Loucy (cell line): ENCODE data around the gene CPSF4L.

ENCODE experiments used
- H2AFZ ChIP-seq: fragments of 200-600 bp; sonication (generic); 2 replicates; pipeline ENCODE4 v1.6.0; 2016; ENCODE audit warnings: antibody characterized with exemption, mild to moderate bottlenecking, low read length, moderate library complexity
- H3F3A ChIP-seq: fragments of 200-600 bp; 2 replicates; pipeline ENCODE4 v1.6.0; 2016; ENCODE audit warnings: antibody characterized with exemption, low read depth, mild to moderate bottlenecking
- H3K27me3 ChIP-seq: fragments of 200-600 bp; sonication (generic); 2 replicates; pipeline ENCODE4 v1.6.1; 2014; ENCODE audit warnings: low read length, mild to moderate bottlenecking; ENCODE audit not compliant: insufficient read depth, poor library complexity, severe bottlenecking
- H3K36me3 ChIP-seq: fragments of 200-600 bp; sonication (generic); 2 replicates; pipeline ENCODE4 v1.6.1; 2016; ENCODE audit warnings: low read length; ENCODE audit not compliant: insufficient read depth
- H3K4me1 ChIP-seq: fragments of 200-600 bp; sonication (generic); 2 replicates; pipeline ENCODE4 v1.5.1; 2014; ENCODE audit warnings: low read length, mild to moderate bottlenecking; ENCODE audit not compliant: insufficient read depth, poor library complexity, severe bottlenecking
- H3K4me2 ChIP-seq: fragments of 200-600 bp; sonication (generic); 2 replicates; pipeline ENCODE4 v1.6.0; 2014; ENCODE audit warnings: antibody characterized with exemption, low read length, low read depth, mild to moderate bottlenecking; ENCODE audit not compliant: poor library complexity, severe bottlenecking
- H3K4me3 ChIP-seq: fragments of 200-600 bp; sonication (generic); 2 replicates; pipeline ENCODE4 v1.5.1; 2014; ENCODE audit warnings: low read length, mild to moderate bottlenecking, mixed read lengths; ENCODE audit not compliant: poor library complexity, severe bottlenecking
- H3K79me2 ChIP-seq: fragments of 200-600 bp; sonication (generic); 2 replicates; pipeline ENCODE4 v1.6.1; 2014; ENCODE audit warnings: low read length; ENCODE audit not compliant: insufficient read depth
- H3K9ac ChIP-seq: fragments of 200-600 bp; sonication (generic); 2 replicates; pipeline ENCODE4 v1.6.0; 2014; ENCODE audit warnings: mild to moderate bottlenecking, low read depth, low read length, moderate library complexity; ENCODE audit not compliant: poor library complexity, severe bottlenecking
- H3K9me2 ChIP-seq: fragments of 200-600 bp; sonication (generic); replicated peaks from 2 replicates; pipeline ENCODE4 v1.6.1; 2016; ENCODE audit warnings: low read depth, low read length, mixed read lengths
- H3K9me3 ChIP-seq: fragments of 200-600 bp; sonication (generic); 2 replicates; pipeline ENCODE4 v1.6.1; 2014; ENCODE audit warnings: mild to moderate bottlenecking, antibody characterized with exemption, low read length, low read depth; ENCODE audit not compliant: insufficient read depth
- H4K20me1 ChIP-seq: fragments of 200-600 bp; sonication (generic); 2 replicates; pipeline ENCODE4 v1.6.0; 2014; ENCODE audit warnings: antibody characterized with exemption, low read length, mild to moderate bottlenecking; ENCODE audit not compliant: insufficient read depth, poor library complexity, severe bottlenecking
- EZH2phosphoT487 ChIP-seq: fragments of 200-600 bp; IDR thresholded peaks from 2 replicates; pipeline ENCODE4 v1.6.1; 2018; ENCODE audit warnings: antibody characterized with exemption, mild to moderate bottlenecking, moderate library complexity, borderline replicate concordance
- TF ChIP-seq, protein P1 (sequence below): fragments of 200-600 bp; sonication (generic); conservative IDR thresholded peaks from 2 replicates; pipeline ENCODE4 v1.5.1; 2014; ENCODE audit warnings: mild to moderate bottlenecking, antibody characterized with exemption, low read length

The CPSF4L gene

DNA sequence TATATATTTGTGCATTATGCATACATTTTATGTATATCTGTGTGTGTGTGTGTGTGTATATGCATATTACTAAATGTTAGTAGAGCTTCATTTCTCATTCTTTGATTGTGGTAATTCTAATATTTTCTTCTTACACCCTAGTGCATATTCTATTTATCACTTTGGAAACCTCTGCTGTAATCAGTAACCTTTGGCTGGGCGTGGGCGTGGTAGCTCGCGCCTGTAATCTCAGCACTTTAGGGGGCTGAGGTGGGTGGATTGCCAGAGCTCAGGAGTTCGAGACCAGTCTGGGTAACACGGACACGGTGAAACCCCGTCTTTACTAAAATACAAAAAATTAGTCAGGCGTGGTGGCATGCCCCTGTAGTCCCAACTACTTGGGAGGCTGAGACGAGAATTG lies 26.9 kb downstream of the CPSF4L start:
- no peaks in the 10 kb centered on the region for H3K27me3 ChIP-seq
- no peaks in the 10 kb centered on the region for H3K9me2 ChIP-seq
- H3K4me1 ChIP-seq = peaks cover 41% of the 10 kb centered on the region
- TF ChIP-seq EZH2phosphoT487 = no peak
- TF ChIP-seq, protein P1, sequence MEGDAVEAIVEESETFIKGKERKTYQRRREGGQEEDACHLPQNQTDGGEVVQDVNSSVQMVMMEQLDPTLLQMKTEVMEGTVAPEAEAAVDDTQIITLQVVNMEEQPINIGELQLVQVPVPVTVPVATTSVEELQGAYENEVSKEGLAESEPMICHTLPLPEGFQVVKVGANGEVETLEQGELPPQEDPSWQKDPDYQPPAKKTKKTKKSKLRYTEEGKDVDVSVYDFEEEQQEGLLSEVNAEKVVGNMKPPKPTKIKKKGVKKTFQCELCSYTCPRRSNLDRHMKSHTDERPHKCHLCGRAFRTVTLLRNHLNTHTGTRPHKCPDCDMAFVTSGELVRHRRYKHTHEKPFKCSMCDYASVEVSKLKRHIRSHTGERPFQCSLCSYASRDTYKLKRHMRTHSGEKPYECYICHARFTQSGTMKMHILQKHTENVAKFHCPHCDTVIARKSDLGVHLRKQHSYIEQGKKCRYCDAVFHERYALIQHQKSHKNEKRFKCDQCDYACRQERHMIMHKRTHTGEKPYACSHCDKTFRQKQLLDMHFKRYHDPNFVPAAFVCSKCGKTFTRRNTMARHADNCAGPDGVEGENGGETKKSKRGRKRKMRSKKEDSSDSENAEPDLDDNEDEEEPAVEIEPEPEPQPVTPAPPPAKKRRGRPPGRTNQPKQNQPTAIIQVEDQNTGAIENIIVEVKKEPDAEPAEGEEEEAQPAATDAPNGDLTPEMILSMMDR = no peak
- no peak overlapping the region for H2AFZ ChIP-seq
- H3K9me3 ChIP-seq = no peaks in the 10 kb centered on the region
- H3K4me2 ChIP-seq = no peak overlapping the region
- no peaks in the 10 kb centered on the region for H3F3A ChIP-seq
- H4K20me1 ChIP-seq = peaks cover 30% of the 10 kb centered on the region
- H3K36me3 ChIP-seq = peaks cover 13% of the 10 kb centered on the region; the same call in 1 of the 2 replicates
- no peak overlapping the region for H3K9ac ChIP-seq
- H3K4me3 ChIP-seq = no peak overlapping the region
- H3K79me2 ChIP-seq = peaks cover 79% of the 10 kb centered on the region

DNA sequence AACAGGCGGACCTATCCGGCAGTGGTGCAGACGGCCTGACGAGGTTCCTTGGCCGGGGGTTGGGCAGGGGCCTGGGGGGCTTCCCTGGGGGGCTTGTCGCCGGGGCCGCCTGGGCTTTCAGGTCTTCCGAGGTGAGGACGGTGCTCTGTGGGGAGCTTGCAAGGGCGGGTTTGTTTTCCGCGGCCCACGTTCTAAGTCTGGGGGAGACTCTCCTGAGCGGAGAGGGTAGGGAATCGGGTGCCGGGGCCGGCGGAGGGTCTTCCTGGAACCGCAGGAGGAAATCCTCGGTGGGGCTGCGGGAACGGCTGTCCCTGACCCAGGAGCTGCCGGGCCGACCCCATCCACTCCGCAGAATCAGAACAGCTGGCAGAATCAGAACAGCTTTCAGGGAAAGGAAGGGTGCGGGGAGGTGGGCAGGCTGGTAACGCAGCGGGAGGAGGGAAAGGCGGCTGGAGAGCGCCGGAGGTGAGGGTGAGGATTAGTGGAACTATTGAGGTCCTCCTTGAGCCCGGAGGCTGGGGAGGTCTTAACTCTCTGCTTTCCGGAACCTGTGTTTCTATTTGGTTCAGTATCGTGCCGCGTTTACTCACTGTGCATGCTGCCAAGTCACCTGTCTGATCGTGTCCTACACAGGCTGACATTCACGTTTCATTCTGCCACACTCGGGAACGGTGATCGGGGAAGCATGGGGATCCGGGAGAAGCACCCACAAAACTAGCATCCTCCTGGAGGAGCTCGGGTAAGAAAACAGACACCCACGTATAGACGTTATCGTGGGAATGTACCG lies 28.9 kb downstream of the CPSF4L start:
- Histone ChIP-seq H3K9ac (peak overlapping the region; percentile 97), H3K27me3 (no peaks in the 10 kb centered on the region), H3K9me3 (no peaks in the 10 kb centered on the region), H3K36me3 (peaks cover 13% of the 10 kb centered on the region; the same call in 1 of the 2 replicates), H3K4me2 (peak overlapping the region; percentile 79), H2AFZ (peak overlapping the region; percentile 75), H3K4me3 (peak overlapping the region; percentile 98), H3K4me1 (peaks cover 48% of the 10 kb centered on the region), H3K79me2 (peaks cover 82% of the 10 kb centered on the region), H3F3A (0 out of 2 replicates have a peak, but pooled peaks cover 5% of the 10 kb centered on the region), H4K20me1 (peaks cover 46% of the 10 kb centered on the region), H3K9me2 (no peaks in the 10 kb centered on the region)
- TF ChIP-seq, protein P1 = no peak
- no peak for TF ChIP-seq EZH2phosphoT487

DNA sequence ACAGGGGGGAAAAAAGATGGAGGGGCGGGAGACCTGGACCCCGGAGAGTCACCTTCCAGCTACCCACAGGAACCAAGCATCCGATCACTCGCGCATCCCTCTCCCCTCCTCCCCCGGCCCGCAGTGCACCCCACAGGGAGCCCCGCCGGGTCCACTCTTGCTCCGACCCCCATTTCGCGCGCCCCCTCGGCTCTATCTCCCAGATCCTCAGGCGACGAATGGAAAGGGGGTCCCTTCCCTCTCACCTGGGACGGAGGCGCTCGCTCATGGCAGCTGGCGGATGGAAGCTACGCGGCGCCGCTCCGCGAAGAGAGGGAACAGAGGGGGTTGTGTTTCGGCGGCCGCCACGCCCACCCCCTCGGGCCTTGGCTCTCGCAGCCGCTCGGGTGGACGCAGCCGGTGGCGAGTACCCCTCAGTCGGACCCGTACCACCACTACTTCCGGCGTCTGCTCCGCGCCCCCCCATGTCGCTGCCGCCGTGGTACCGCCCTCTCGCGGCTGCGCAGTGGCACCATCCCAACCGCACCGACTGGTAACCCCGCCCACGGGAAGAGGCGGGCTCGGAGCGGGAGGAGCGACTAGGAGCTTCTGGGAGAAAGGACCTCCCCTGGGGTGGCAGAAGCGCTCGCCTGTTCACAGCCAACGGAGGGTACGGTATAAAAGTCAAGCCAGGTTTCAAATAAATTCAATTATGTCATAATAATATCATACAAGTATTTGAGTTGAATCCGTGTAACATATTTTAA lies 29.7 kb downstream of the CPSF4L start:
- no peak for TF ChIP-seq EZH2phosphoT487
- TF ChIP-seq, protein P1 = no peak

More for the DNA sequence above, 29.7 kb downstream of the CPSF4L start:
- Histone ChIP-seq H4K20me1 (peaks cover 53% of the 10 kb centered on the region), H3K4me1 (peaks cover 47% of the 10 kb centered on the region), H3K4me2 (peak overlapping the region; percentile 87), H3K9me2 (no peaks in the 10 kb centered on the region), H3K36me3 (peaks cover 13% of the 10 kb centered on the region; the same call in 1 of the 2 replicates), H2AFZ (peak overlapping the region; percentile 75), H3K9me3 (no peaks in the 10 kb centered on the region), H3K27me3 (no peaks in the 10 kb centered on the region), H3K79me2 (peaks cover 86% of the 10 kb centered on the region), H3F3A (0 out of 2 replicates have a peak, but pooled peaks cover 5% of the 10 kb centered on the region), H3K9ac (peak overlapping the region; percentile 97), H3K4me3 (peak overlapping the region; percentile 98)
